Measurements from ENCODE around the gene PIK3CB. TPM values are rescaled to one million over a fixed set of nuclear protein-coding genes. Genes with fewer than 3 reads are reported as not detected.

The PIK3CB gene
- total and polyA plus RNA-seq, 2 of the 8 experiments (the other 6 are each of a cell fraction or from before 2014, with no cell fraction given), result 8.3 to 35.2 TPM

GRCh38 chr3:138845771-138846173, 11.0 kb upstream of the PIK3CB start (continued):
- TF ChIP-seq, protein P1, sequence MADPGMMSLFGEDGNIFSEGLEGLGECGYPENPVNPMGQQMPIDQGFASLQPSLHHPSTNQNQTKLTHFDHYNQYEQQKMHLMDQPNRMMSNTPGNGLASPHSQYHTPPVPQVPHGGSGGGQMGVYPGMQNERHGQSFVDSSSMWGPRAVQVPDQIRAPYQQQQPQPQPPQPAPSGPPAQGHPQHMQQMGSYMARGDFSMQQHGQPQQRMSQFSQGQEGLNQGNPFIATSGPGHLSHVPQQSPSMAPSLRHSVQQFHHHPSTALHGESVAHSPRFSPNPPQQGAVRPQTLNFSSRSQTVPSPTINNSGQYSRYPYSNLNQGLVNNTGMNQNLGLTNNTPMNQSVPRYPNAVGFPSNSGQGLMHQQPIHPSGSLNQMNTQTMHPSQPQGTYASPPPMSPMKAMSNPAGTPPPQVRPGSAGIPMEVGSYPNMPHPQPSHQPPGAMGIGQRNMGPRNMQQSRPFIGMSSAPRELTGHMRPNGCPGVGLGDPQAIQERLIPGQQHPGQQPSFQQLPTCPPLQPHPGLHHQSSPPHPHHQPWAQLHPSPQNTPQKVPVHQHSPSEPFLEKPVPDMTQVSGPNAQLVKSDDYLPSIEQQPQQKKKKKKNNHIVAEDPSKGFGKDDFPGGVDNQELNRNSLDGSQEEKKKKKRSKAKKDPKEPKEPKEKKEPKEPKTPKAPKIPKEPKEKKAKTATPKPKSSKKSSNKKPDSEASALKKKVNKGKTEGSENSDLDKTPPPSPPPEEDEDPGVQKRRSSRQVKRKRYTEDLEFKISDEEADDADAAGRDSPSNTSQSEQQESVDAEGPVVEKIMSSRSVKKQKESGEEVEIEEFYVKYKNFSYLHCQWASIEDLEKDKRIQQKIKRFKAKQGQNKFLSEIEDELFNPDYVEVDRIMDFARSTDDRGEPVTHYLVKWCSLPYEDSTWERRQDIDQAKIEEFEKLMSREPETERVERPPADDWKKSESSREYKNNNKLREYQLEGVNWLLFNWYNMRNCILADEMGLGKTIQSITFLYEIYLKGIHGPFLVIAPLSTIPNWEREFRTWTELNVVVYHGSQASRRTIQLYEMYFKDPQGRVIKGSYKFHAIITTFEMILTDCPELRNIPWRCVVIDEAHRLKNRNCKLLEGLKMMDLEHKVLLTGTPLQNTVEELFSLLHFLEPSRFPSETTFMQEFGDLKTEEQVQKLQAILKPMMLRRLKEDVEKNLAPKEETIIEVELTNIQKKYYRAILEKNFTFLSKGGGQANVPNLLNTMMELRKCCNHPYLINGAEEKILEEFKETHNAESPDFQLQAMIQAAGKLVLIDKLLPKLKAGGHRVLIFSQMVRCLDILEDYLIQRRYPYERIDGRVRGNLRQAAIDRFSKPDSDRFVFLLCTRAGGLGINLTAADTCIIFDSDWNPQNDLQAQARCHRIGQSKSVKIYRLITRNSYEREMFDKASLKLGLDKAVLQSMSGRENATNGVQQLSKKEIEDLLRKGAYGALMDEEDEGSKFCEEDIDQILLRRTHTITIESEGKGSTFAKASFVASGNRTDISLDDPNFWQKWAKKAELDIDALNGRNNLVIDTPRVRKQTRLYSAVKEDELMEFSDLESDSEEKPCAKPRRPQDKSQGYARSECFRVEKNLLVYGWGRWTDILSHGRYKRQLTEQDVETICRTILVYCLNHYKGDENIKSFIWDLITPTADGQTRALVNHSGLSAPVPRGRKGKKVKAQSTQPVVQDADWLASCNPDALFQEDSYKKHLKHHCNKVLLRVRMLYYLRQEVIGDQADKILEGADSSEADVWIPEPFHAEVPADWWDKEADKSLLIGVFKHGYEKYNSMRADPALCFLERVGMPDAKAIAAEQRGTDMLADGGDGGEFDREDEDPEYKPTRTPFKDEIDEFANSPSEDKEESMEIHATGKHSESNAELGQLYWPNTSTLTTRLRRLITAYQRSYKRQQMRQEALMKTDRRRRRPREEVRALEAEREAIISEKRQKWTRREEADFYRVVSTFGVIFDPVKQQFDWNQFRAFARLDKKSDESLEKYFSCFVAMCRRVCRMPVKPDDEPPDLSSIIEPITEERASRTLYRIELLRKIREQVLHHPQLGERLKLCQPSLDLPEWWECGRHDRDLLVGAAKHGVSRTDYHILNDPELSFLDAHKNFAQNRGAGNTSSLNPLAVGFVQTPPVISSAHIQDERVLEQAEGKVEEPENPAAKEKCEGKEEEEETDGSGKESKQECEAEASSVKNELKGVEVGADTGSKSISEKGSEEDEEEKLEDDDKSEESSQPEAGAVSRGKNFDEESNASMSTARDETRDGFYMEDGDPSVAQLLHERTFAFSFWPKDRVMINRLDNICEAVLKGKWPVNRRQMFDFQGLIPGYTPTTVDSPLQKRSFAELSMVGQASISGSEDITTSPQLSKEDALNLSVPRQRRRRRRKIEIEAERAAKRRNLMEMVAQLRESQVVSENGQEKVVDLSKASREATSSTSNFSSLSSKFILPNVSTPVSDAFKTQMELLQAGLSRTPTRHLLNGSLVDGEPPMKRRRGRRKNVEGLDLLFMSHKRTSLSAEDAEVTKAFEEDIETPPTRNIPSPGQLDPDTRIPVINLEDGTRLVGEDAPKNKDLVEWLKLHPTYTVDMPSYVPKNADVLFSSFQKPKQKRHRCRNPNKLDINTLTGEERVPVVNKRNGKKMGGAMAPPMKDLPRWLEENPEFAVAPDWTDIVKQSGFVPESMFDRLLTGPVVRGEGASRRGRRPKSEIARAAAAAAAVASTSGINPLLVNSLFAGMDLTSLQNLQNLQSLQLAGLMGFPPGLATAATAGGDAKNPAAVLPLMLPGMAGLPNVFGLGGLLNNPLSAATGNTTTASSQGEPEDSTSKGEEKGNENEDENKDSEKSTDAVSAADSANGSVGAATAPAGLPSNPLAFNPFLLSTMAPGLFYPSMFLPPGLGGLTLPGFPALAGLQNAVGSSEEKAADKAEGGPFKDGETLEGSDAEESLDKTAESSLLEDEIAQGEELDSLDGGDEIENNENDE (IDR thresholded peaks at IDR 0.05; ENCODE audit: insufficient replicate concordance, low read length), result peak; percentile 83
- no peak for TF ChIP-seq SP4 (IDR thresholded peaks at IDR 0.05; ENCODE audit: low read length)
